Upper lobe of left lung (tissue), 6 donors: ENCODE data around the gene ARHGEF7. TPM values are rescaled to one million over a fixed set of nuclear protein-coding genes. Genes with fewer than 3 reads are reported as not detected.

Experiments
- ATAC-seq, 2 donors: fragments of 200-7000 bp; cut with Tn5 transposase; one replicate each; pipeline ENCODE4 v1.9.1; 2022; ENCODE audit warnings: mild to moderate bottlenecking in 2 of 2, moderate library complexity in 2 of 2; ENCODE audit not compliant: low FRiP score in 2 of 2
- DNase-seq, 2 donors: peaks; one replicate each; pipeline ENCODE4 v3.0.0-alpha.2; 2019 to 2020
- H3K27ac ChIP-seq, 4 donors: fragments of 200-600 bp; sonication (generic); one replicate each; pipeline ENCODE4 v1.5.1; 2016 to 2019
- H3K27me3 ChIP-seq, 4 donors: fragments of 200-600 bp; sonication (generic); one replicate each; pipeline ENCODE4 v1.5.1; 2017 to 2019
- H3K36me3 ChIP-seq, 4 donors: fragments of 200-600 bp; sonication (generic); one replicate each; pipeline ENCODE4 v1.5.1; 2016 to 2019
- H3K4me1 ChIP-seq, 4 donors: fragments of 200-600 bp; sonication (generic); one replicate each; pipeline ENCODE4 v1.5.1; 2018 to 2019
- H3K4me3 ChIP-seq, 4 donors: fragments of 200-600 bp; sonication (generic); one replicate each; pipeline ENCODE4 v1.5.1; 2017 to 2019; ENCODE audit warnings: mild to moderate bottlenecking in 2 of 4, moderate library complexity in 1 of 4
- H3K9me3 ChIP-seq, 4 donors: fragments of 200-600 bp; sonication (generic); one replicate each; pipeline ENCODE4 v1.5.1; 2018 to 2019
- EP300 ChIP-seq, 4 donors: sonication (generic); formaldehyde crosslinking; IDR thresholded peaks; one replicate each; pipeline ENCODE4 v1.5.1; 2017; ENCODE audit warnings: antibody characterized with exemption in 4 of 4, control low read depth in 2 of 4
- POLR2A ChIP-seq, 4 donors: fragments of 450-650 bp; IDR thresholded peaks; one replicate each; pipeline ENCODE4 v1.5.1; 2016 to 2017; ENCODE audit warnings: antibody characterized with exemption in 4 of 4, mild to moderate bottlenecking in 2 of 4
- POLR2AphosphoS5 ChIP-seq, 2 donors: sonication (generic); formaldehyde crosslinking; IDR thresholded peaks; one replicate each; pipeline ENCODE4 v1.5.1; 2017; ENCODE audit warnings: antibody characterized with exemption in 2 of 2
- WGBS, 2 donors: methylation state at CpG; one replicate each; pipeline ENCODE4 v1.1.5; 2017 to 2018; 5-methylcytosine and 5-hydroxymethylcytosine counted together
- total RNA-seq, 6 donors: library from RNA; depleted of rRNA in 4 of 6; stranded (reverse); fragments of >200 nt in 4 of 6; gene quantifications; one replicate each; pipeline versions ENCODE4 v1.1.0 to v1.2.1, GENCODE V29; 2016 to 2021
- TF ChIP-seq, protein P1 (sequence below), 6 experiments: fragments of 450-650 bp in 4 of 6; fragments of 200-600 bp in 2 of 6; sonication (generic) in 2 of 6; IDR thresholded peaks; one replicate each; pipeline ENCODE4 v1.5.1; 2016 to 2019; ENCODE audit warnings: antibody characterized with exemption in 6 of 6
- donor health status: DM: no; HTN: no; CAD: no; lungs with moderate emphysema.
- donor health status: DM: no; HTN: yes; CAD: no; lungs with severe emphysema.

Gene ARHGEF7
- total RNA-seq, 6 donors from 2014 or later: 50.3 to 130 (median 67.4) TPM

DNA sequence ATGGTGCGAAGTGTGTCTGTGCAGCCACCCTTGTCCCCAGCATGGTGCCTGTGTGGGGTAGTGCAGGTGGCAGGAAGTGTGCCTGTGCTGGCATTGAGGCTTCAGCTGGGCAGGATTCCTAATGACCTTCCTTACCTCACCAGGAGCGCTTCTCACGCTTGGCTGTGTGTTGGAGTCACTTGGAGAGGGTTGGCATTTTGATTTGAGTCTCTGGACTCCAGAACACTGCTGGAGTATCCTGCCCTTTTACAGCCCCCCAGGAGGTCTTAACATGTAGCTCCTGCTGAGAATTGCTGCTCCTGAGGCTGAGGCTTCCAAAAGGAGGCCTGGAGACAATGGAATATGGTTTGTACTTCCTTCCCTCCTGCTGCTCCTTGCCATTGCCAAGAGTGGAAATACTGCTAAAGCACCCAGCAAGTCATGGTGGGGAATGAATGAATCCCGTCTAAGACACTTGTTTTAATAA is 87.1 kb downstream of the ARHGEF7 start:
- Histone ChIP-seq H3K4me1 (peaks cover 32 to 44% (median 41%) of the 10 kb centered on the region in 4 donors), H3K27me3 (no peaks in the 10 kb centered on the region), H3K36me3 (no peaks in the 10 kb centered on the region), H3K27ac (peak overlapping the region; percentile 32 to 74 (median 42)), H3K9me3 (no peaks in the 10 kb centered on the region), H3K4me3 (no peak overlapping the region)
- TF ChIP-seq EP300 (IDR thresholded peaks at IDR 0.05): no peak
- TF ChIP-seq POLR2AphosphoS5 (IDR thresholded peaks at IDR 0.05): no peak
- TF ChIP-seq, protein P1, sequence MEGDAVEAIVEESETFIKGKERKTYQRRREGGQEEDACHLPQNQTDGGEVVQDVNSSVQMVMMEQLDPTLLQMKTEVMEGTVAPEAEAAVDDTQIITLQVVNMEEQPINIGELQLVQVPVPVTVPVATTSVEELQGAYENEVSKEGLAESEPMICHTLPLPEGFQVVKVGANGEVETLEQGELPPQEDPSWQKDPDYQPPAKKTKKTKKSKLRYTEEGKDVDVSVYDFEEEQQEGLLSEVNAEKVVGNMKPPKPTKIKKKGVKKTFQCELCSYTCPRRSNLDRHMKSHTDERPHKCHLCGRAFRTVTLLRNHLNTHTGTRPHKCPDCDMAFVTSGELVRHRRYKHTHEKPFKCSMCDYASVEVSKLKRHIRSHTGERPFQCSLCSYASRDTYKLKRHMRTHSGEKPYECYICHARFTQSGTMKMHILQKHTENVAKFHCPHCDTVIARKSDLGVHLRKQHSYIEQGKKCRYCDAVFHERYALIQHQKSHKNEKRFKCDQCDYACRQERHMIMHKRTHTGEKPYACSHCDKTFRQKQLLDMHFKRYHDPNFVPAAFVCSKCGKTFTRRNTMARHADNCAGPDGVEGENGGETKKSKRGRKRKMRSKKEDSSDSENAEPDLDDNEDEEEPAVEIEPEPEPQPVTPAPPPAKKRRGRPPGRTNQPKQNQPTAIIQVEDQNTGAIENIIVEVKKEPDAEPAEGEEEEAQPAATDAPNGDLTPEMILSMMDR (IDR thresholded peaks at IDR 0.05): no peak
- no peak for TF ChIP-seq POLR2A (IDR thresholded peaks at IDR 0.05)
- ATAC-seq (no peak), DNase-seq (no peak)
- 72 to 75% methylated on average over 3 to 4 of the region's 4 CpGs for WGBS, 2 donors

DNA sequence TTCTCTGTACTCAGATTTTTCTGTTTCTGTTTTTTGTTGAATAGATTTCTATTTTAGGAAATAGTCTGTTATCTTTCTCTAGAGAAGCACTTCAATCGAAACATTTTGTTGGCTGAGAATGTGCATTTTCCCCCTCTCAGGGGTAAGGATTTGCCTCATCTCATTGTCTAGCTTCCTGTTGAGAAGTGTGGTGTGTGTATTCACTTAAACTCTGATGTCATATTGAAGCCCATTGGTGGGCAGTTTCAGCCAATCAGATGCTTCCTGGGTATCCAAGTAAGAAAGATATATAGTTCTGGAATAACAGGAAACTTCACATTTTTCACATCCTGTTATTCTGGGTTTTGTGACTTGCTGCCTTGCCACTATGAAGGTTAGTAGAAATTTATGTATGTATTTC is 87.6 kb downstream of the ARHGEF7 start:
- peak in 1 of 2 donors; percentile 59 for ATAC-seq
- no peak for TF ChIP-seq POLR2AphosphoS5 (IDR thresholded peaks at IDR 0.05)
- TF ChIP-seq EP300 (IDR thresholded peaks at IDR 0.05): no peak
- TF ChIP-seq, protein P1 (IDR thresholded peaks at IDR 0.05): no peak
- TF ChIP-seq POLR2A (IDR thresholded peaks at IDR 0.05): no peak
- Histone ChIP-seq H3K27ac (peak overlapping the region in 3 of 4 donors; percentile 32 to 74 (median 32)), H3K9me3 (no peaks in the 10 kb centered on the region), H3K4me1 (peaks cover 32 to 44% (median 41%) of the 10 kb centered on the region in 4 donors), H3K36me3 (no peaks in the 10 kb centered on the region), H3K4me3 (no peak overlapping the region), H3K27me3 (no peaks in the 10 kb centered on the region)
- 4 to 6% methylated on average over 1 of the region's 1 CpG for WGBS, 2 donors
- DNase-seq: no peak

DNA sequence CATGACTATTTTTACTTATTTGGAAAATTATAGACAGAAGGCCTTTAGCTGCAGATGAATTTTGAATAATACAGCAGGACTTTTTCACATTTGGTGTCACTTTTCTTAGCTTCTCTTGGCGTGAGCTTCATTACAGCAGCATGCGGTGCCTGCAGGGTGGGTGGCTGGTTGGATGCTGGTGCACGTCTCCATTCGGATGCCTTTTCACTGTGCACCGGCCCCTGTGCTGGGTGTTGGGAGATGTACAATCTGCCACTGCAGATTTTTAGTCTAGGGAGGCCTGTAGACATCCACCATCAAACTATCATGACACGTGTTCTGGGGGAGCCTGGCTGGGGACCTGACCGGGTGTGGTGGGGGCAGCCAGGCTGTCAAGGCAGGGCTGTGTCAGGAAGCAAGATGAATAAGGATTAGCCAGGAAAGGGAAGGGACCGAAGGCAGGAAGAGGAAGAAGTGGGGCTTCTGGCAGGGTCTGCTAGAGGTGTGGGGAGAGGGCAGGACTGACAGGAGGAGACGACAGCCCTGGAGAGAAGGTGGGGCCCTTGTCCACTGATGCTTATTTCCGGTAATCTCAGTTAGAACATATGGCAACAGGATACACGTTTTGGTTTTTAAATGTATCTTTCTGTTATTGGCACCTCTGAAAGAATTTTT is 88.8 kb downstream of the ARHGEF7 start:
- peaks cover 32 to 47% (median 41%) of the 10 kb centered on the region in 4 donors for H3K4me1 ChIP-seq
- no peaks in the 10 kb centered on the region for H3K9me3 ChIP-seq
- 46 to 57% methylated on average over 11 of the region's 11 CpGs for WGBS, 2 donors
- DNase-seq (no peak), ATAC-seq (peak in 1 of 2 donors; percentile 23)
- peak overlapping the region in 3 of 4 donors; percentile 65 to 74 (median 68) for H3K27ac ChIP-seq
- H3K4me3 ChIP-seq: peak overlapping the region in 2 of 4 donors; percentile 8 to 15
- H3K36me3 ChIP-seq: no peaks in the 10 kb centered on the region
- no peak for TF ChIP-seq POLR2AphosphoS5 (IDR thresholded peaks at IDR 0.05)
- TF ChIP-seq, protein P1 (IDR thresholded peaks at IDR 0.05): no peak
- TF ChIP-seq EP300 (IDR thresholded peaks at IDR 0.05): no peak
- no peak for TF ChIP-seq POLR2A (IDR thresholded peaks at IDR 0.05)
- no peaks in the 10 kb centered on the region for H3K27me3 ChIP-seq

DNA sequence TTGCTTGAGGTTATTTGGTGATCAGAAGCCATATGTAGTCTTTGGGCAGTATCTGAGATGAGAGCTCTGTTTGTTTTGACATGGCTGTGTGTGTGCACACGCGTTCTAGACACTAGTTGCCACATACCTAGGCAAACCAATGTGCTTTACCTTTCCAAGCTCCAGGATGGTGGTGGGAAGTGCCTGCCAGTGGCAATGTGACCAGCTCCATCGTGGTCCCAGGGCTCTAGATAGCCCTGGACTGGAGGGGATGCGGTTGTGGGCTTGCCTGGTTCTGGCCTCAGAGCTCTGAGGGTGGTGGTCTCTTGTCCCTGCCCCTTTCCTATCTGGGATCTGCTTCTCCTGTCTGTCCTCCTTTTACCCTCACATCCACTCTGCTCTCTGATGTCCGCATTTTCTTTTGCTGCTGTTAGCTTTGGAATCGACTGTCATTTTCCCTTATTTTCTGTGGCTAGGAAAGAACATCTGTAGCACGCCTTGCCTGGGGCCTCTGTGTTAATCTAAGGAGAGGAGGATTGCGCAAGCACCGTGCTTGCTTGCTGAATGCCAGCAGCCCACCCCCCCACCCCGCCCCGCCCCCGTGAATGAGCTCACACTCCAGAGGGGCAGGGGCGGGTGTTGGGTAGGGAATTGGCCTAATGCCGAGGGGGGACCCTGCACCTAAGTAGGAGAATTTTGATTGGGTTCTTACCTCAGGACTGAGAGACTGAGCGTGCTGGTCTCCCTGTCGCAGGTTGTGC is 89.5 kb downstream of the ARHGEF7 start:
- TF ChIP-seq POLR2A (IDR thresholded peaks at IDR 0.05) (no peak), EP300 (IDR thresholded peaks at IDR 0.05) (no peak)
- DNase-seq: peak; percentile 50 to 69
- peak in 1 of 2 donors; percentile 82 for ATAC-seq
- H3K9me3 ChIP-seq: no peaks in the 10 kb centered on the region
- no peaks in the 10 kb centered on the region for H3K27me3 ChIP-seq
- WGBS, 2 donors: 36 to 39% methylated on average over 15 to 16 of the region's 16 CpGs
- H3K27ac ChIP-seq: peak overlapping the region; percentile 54 to 74 (median 66)
- no peaks in the 10 kb centered on the region for H3K36me3 ChIP-seq
- H3K4me1 ChIP-seq: peaks cover 33 to 48% (median 42%) of the 10 kb centered on the region in 4 donors
- peak overlapping the region in 1 of 4 donors; percentile 15 for H3K4me3 ChIP-seq

DNA sequence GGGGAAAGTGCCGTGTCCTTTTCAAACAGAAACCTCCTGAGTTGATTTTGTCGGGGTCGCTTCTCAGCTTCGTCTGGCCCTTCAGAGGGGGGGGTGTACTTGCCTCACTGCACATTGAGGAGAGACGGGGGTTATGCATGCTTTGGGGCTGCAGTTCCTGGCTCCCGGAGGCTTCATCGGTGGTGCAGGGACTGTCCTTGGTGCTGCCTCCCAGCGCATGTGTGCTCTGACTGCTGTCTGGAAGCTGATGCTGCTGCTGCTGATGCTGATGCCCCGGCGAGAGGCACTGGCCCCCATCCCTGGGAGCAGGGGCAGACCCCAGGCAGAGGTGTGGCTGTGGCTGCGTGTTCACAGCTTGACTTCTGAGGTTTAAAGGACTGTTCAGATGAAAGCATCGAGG is 91.0 kb downstream of the ARHGEF7 start:
- H3K4me1 ChIP-seq: peaks cover 42 to 60% (median 53%) of the 10 kb centered on the region in 4 donors
- DNase-seq: no peak
- WGBS, 2 donors: 90 to 96% methylated on average over 11 to 12 of the region's 12 CpGs

More for the DNA sequence above, 91.0 kb downstream of the ARHGEF7 start:
- Histone ChIP-seq H3K27ac (no peak overlapping the region), H3K9me3 (no peaks in the 10 kb centered on the region), H3K36me3 (no peaks in the 10 kb centered on the region), H3K27me3 (no peaks in the 10 kb centered on the region), H3K4me3 (no peak overlapping the region)
- TF ChIP-seq, protein P1 (IDR thresholded peaks at IDR 0.05): no peak
- TF ChIP-seq POLR2AphosphoS5 (IDR thresholded peaks at IDR 0.05) (no peak), POLR2A (IDR thresholded peaks at IDR 0.05) (no peak), EP300 (IDR thresholded peaks at IDR 0.05) (no peak)
- no peak for ATAC-seq
